Urinary bladder (tissue), 4 donors: ENCODE results near the gene CHCHD6. TPM values are rescaled to one million over a fixed set of nuclear protein-coding genes. Genes with fewer than 3 reads are reported as not detected.

Experiments
- DNase-seq: peaks from one replicate; pipeline ENCODE4 v3.0.0-alpha.2; 2015; ENCODE audit errors: extremely low spot score
- H3K27ac ChIP-seq: one replicate; pipeline ENCODE4 v1.5.1; 2013; ENCODE audit warnings: low read depth, mild to moderate bottlenecking, moderate library complexity
- H3K36me3 ChIP-seq: one replicate; pipeline ENCODE4 v1.6.1; 2013; ENCODE audit warnings: mild to moderate bottlenecking, moderate library complexity; ENCODE audit not compliant: insufficient read depth
- H3K4me1 ChIP-seq: one replicate; pipeline ENCODE4 v1.6.1; 2013; ENCODE audit warnings: mild to moderate bottlenecking, moderate library complexity; ENCODE audit not compliant: insufficient read depth
- H3K4me3 ChIP-seq: one replicate; pipeline ENCODE4 v1.5.1; 2013; ENCODE audit warnings: low read depth, low read length
- WGBS: extraction: QIAGEN DNeasy Blood & Tissue Kit; methylation state at CpG from one replicate; pipeline ENCODE4 v1.1.7; 2013; 5-methylcytosine and 5-hydroxymethylcytosine counted together
- polyA plus RNA-seq: library from polyadenylated mRNA; stranded (reverse); fragments of 200-250 nt; gene quantifications from one replicate; pipeline ENCODE4 v1.2.3, GENCODE V29; 2013
- total RNA-seq: library from RNA; depleted of rRNA; stranded (reverse); fragments of >200 nt; gene quantifications from one replicate; pipeline ENCODE4 v1.2.3, GENCODE V29; 2014
- donor health status: healthy with polysubstance abuse.
- donor health status: healthy.

Gene CHCHD6
- total and polyA plus RNA-seq, 2 donors, result 5.4 to 20.9 TPM

DNA sequence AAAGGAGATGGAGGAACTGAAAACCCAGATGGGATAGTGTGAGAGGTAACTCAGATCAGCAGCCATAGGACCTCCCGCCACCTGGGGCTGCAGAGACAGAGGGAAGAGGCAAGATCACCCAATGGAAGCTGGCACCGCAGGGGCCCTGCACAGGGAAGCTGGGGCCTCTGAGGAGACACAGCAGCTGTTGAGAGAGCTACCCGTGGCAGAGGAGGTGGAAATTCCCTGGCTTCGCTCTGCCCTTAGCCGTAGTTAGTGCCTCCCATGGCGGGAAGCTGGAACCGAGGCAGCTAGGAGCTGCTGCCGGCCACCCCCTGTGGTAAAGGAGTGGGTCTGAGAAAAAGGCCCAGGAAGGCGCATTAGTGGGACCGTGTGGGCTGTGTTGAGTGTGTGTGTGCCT is 260.9 kb downstream of the CHCHD6 start:
- no peaks in the 10 kb centered on the region for H3K4me1 ChIP-seq
- no peak overlapping the region for H3K4me3 ChIP-seq
- no peak for DNase-seq
- WGBS, result 85% methylated on average over 10 of the region's 10 CpGs
- H3K36me3 ChIP-seq, result no peaks in the 10 kb centered on the region
- no peak overlapping the region for H3K27ac ChIP-seq

GRCh38 chr3:126965526-126966080 is 261.6 kb downstream of the CHCHD6 start:
- Histone ChIP-seq H3K4me1 (no peaks in the 10 kb centered on the region), H3K36me3 (no peaks in the 10 kb centered on the region), H3K4me3 (no peak overlapping the region), H3K27ac (no peak overlapping the region)
- no peak for DNase-seq
- WGBS, result 88% methylated on average over 9 of the region's 9 CpGs

DNA sequence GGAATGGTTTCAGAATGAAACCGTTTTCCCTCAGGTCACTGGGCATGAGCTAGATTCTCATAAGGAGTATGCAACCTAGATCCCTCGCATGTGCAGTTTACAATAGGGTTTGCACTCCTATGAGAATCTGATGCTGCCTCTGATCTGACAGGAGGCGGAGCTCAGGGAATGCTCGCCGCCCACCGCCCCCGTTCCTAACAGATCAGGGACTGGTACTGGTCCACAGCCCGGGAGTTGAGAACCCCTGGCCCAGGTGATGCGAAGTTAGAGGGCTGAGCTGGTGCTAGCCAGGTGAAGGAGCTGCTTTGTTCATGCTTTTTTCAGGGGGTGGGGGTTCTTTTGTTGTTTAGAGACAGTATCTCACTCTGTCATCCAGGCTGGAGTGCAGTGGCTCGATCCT is 263.3 kb downstream of the CHCHD6 start:
- Histone ChIP-seq H3K4me1 (no peaks in the 10 kb centered on the region), H3K27ac (no peak overlapping the region), H3K36me3 (no peaks in the 10 kb centered on the region), H3K4me3 (no peak overlapping the region)
- DNase-seq, result no peak
- WGBS, result 84% methylated on average over 10 of the region's 10 CpGs

GRCh38 chr3:126968391-126969390 is 264.7 kb downstream of the CHCHD6 start:
- WGBS, result 72% methylated on average over 20 of the region's 20 CpGs
- no peaks in the 10 kb centered on the region for H3K36me3 ChIP-seq
- no peak for DNase-seq
- H3K4me3 ChIP-seq, result no peak overlapping the region
- no peaks in the 10 kb centered on the region for H3K4me1 ChIP-seq
- H3K27ac ChIP-seq, result no peak overlapping the region

GRCh38 chr3:126969586-126969985 is 265.5 kb downstream of the CHCHD6 start:
- Histone ChIP-seq H3K27ac (no peak overlapping the region), H3K4me3 (no peak overlapping the region), H3K36me3 (no peaks in the 10 kb centered on the region), H3K4me1 (no peaks in the 10 kb centered on the region)
- no peak for DNase-seq
- WGBS, result 52% methylated on average over 7 of the region's 7 CpGs

GRCh38 chr3:126970101-126970500 is 266.1 kb downstream of the CHCHD6 start:
- WGBS, result 74% methylated on average over 5 of the region's 5 CpGs
- DNase-seq, result no peak
- H3K27ac ChIP-seq, result no peak overlapping the region

GRCh38 chr3:126970921-126971320 is 266.9 kb downstream of the CHCHD6 start:
- Histone ChIP-seq H3K4me3 (no peak overlapping the region), H3K4me1 (no peaks in the 10 kb centered on the region), H3K36me3 (no peaks in the 10 kb centered on the region), H3K27ac (no peak overlapping the region)
- DNase-seq, result no peak
- 88% methylated on average over 5 of the region's 5 CpGs for WGBS

More at GRCh38 chr3:126970101-126970500, 266.1 kb downstream of the CHCHD6 start:
- no peaks in the 10 kb centered on the region for H3K36me3 ChIP-seq
- H3K4me3 ChIP-seq, result no peak overlapping the region
- H3K4me1 ChIP-seq, result no peaks in the 10 kb centered on the region

GRCh38 chr3:126971891-126972351 is 267.9 kb downstream of the CHCHD6 start:
- Histone ChIP-seq H3K36me3 (no peaks in the 10 kb centered on the region), H3K4me3 (no peak overlapping the region), H3K27ac (no peak overlapping the region), H3K4me1 (no peaks in the 10 kb centered on the region)
- WGBS, result 40% methylated on average over 13 of the region's 13 CpGs
- DNase-seq, result no peak

- Histone ChIP-seq H3K36me3 (no peaks in the 10 kb centered on the region), H3K4me3 (no peak overlapping the region), H3K27ac (no peak overlapping the region), H3K4me1 (no peaks in the 10 kb centered on the region)
- 85% methylated on average over 5 of the region's 5 CpGs for WGBS
- DNase-seq, result no peak
Observed at GRCh38 chr3:126972866-126973265, 268.8 kb downstream of the CHCHD6 start.

DNA sequence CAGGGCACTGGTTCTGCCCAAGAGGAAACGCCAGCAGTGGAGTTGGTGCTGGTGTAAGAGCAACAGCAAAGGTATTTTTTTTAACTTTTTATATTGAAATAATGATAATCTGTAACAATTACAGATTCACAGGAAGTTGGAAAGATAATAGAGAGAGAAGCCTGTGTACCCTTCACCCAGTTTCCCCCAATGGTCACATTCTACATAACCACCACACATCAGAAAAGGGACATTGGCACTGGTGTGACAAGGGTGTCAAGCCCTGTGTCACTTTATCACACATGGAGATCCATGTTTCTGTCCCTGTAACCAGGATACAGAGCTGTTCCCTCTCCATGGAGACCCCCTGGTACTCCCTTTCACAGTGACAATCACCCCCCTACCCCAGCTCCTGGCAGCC is 269.8 kb downstream of the CHCHD6 start:
- WGBS, result 92% methylated on average over 1 of the region's 1 CpG
- DNase-seq, result no peak
- no peak overlapping the region for H3K27ac ChIP-seq
- H3K4me3 ChIP-seq, result no peak overlapping the region
- no peaks in the 10 kb centered on the region for H3K36me3 ChIP-seq
- H3K4me1 ChIP-seq, result no peaks in the 10 kb centered on the region

- Histone ChIP-seq H3K4me3 (no peak overlapping the region), H3K27ac (no peak overlapping the region), H3K36me3 (no peaks in the 10 kb centered on the region), H3K4me1 (no peaks in the 10 kb centered on the region)
- WGBS, result 76% methylated on average over 3 of the region's 3 CpGs
- no peak for DNase-seq
Observed at GRCh38 chr3:126974756-126975155, 270.7 kb downstream of the CHCHD6 start.

DNA sequence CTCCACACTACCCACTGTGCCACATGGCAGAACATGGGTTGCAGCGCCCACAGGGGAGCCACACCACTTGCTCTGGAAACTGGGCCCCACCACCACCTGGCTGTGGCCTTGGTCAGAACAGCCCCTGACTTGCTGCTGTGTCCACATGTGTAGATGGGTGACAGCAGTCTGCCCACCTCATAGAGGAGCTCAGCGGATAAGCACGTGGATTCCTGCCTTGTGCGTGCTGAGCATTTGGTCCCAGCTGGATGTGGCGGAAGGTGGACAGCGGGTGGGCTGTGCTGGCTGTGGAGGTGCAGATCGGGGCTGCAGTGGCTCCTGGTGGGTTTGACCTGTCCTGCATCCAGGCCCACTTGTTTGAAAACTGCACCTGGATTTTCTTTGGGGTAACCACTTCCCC is 272.9 kb downstream of the CHCHD6 start:
- H3K27ac ChIP-seq, result no peak overlapping the region
- DNase-seq, result no peak
- WGBS, result 94% methylated on average over 7 of the region's 7 CpGs
- H3K36me3 ChIP-seq, result no peaks in the 10 kb centered on the region
- H3K4me3 ChIP-seq, result no peak overlapping the region
- H3K4me1 ChIP-seq, result no peaks in the 10 kb centered on the region

- 83% methylated on average over 6 of the region's 6 CpGs for WGBS
- no peak overlapping the region for H3K27ac ChIP-seq
- no peak overlapping the region for H3K4me3 ChIP-seq
- H3K36me3 ChIP-seq, result no peaks in the 10 kb centered on the region
- DNase-seq, result no peak
- no peaks in the 10 kb centered on the region for H3K4me1 ChIP-seq
Observed at GRCh38 chr3:126977821-126978220, 273.8 kb downstream of the CHCHD6 start.

GRCh38 chr3:126978291-126978690 is 274.3 kb downstream of the CHCHD6 start:
- no peak for DNase-seq
- H3K4me3 ChIP-seq, result no peak overlapping the region
- H3K4me1 ChIP-seq, result no peaks in the 10 kb centered on the region
- WGBS, result 93% methylated on average over 5 of the region's 5 CpGs
- H3K36me3 ChIP-seq, result no peaks in the 10 kb centered on the region
- H3K27ac ChIP-seq, result no peak overlapping the region
